SK-N-SH treated with all-trans-retinoic acid at 6 μM for 48 hours (cell line): ENCODE data around the gene ANKRD17.

Experiments used
- ATAC-seq: fragments of 200-7000 bp; cut with Tn5 transposase; 3 replicates; pipeline ENCODE4 v1.9.1; 2020; ENCODE audit warnings: mild to moderate bottlenecking, moderate library complexity
- ARNTL ChIP-seq: fragments of 450-650 bp; formaldehyde crosslinking; IDR thresholded peaks from 2 replicates; pipeline ENCODE4 v1.5.0; 2020; ENCODE audit warnings: low read depth, mild to moderate bottlenecking, moderate library complexity, borderline replicate concordance
- ESRRG ChIP-seq: fragments of 250-450 bp; sonication (Bioruptor Pico); IDR thresholded peaks from 2 replicates; pipeline ENCODE4 v1.6.1; 2021; ENCODE audit warnings: mild to moderate bottlenecking
- ISL1 ChIP-seq: fragments of 250-450 bp; sonication (Bioruptor Pico); IDR thresholded peaks from 2 replicates; pipeline ENCODE4 v2.1.2; 2022; ENCODE audit warnings: mild to moderate bottlenecking, moderate library complexity
- OSR1 ChIP-seq: fragments of 250-450 bp; sonication (Bioruptor Pico); IDR thresholded peaks from 2 replicates; pipeline ENCODE4 v1.8.0; 2022; ENCODE audit warnings: moderate library complexity, mild to moderate bottlenecking, inconsistent platforms
- PPARA ChIP-seq: fragments of 250-450 bp; sonication (Bioruptor Pico); IDR thresholded peaks from 2 replicates; pipeline ENCODE4 v1.5.0; 2020; ENCODE audit warnings: mild to moderate bottlenecking, borderline replicate concordance
- RARB ChIP-seq: fragments of 250-450 bp; sonication (Bioruptor Pico); IDR thresholded peaks from 2 replicates; pipeline ENCODE4 v1.8.0; 2021; ENCODE audit warnings: mild to moderate bottlenecking, moderate library complexity
- SNAI2 ChIP-seq: fragments of 250-450 bp; sonication (Bioruptor Pico); IDR thresholded peaks from 2 replicates; pipeline ENCODE4 v1.5.0; 2020; ENCODE audit warnings: mild to moderate bottlenecking, moderate library complexity
- TCF4 ChIP-seq: fragments of 250-450 bp; sonication (Bioruptor Pico); IDR thresholded peaks from 2 replicates; pipeline ENCODE4 v1.8.0; 2021; ENCODE audit warnings: mild to moderate bottlenecking, moderate library complexity, borderline replicate concordance
- ZC3H10 ChIP-seq: fragments of 250-450 bp; sonication (Bioruptor Pico); IDR thresholded peaks from 2 replicates; pipeline ENCODE4 v1.5.1; 2021; ENCODE audit warnings: mild to moderate bottlenecking, moderate library complexity
- ZFP30 ChIP-seq: fragments of 450-650 bp; formaldehyde crosslinking; IDR thresholded peaks from 2 replicates; pipeline ENCODE4 v1.5.0; 2022; ENCODE audit warnings: mild to moderate bottlenecking, moderate library complexity
- ZNF8 ChIP-seq: fragments of 450-650 bp; formaldehyde crosslinking; IDR thresholded peaks from 2 replicates; pipeline ENCODE4 v1.5.0; 2020; ENCODE audit warnings: mild to moderate bottlenecking, moderate library complexity
- TF ChIP-seq, protein P1 (sequence below): fragments of 250-450 bp; sonication (Bioruptor Pico); IDR thresholded peaks from 2 replicates; pipeline ENCODE4 v1.8.0; 2021; ENCODE audit warnings: low read depth, mild to moderate bottlenecking, moderate library complexity, borderline replicate concordance
- TF ChIP-seq, protein P2 (sequence below): fragments of 250-450 bp; sonication (Bioruptor Pico); IDR thresholded peaks from 2 replicates; pipeline ENCODE4 v1.8.0; 2020; ENCODE audit warnings: mild to moderate bottlenecking, moderate library complexity, borderline replicate concordance
- TF ChIP-seq, protein P3 (sequence below): fragments of 250-450 bp; sonication (Bioruptor Pico); IDR thresholded peaks from 2 replicates; pipeline ENCODE4 v1.5.1; 2020; ENCODE audit warnings: low read depth, mild to moderate bottlenecking, moderate library complexity
- TF ChIP-seq, protein P4 (sequence below): fragments of 250-450 bp; sonication (Bioruptor Pico); IDR thresholded peaks from 2 replicates; pipeline ENCODE4 v1.5.1; 2021; ENCODE audit warnings: mild to moderate bottlenecking, moderate library complexity

ANKRD17 gene

DNA sequence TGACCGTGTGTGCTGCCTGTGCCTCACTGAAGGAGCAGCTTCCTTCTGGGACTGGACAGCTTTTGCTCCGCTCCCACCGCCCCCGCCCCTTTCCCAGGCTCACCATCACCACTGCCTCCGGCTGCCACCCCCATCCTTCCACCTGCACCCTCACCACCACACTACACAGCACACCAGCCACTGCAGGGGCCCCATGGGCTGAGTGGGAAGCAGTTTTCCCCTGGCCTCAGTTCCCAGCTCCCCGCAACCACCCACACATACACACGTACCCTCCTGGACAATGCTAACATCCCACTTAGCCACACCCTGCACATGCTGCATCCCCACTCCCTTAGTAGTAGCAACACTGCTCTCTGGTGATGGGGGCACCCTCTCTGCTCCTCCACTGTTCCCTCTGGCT is 159.5 kb downstream of the ANKRD17 start (continued):
- no peak for TF ChIP-seq TCF4 (CRISPR knock-in tag)

DNA sequence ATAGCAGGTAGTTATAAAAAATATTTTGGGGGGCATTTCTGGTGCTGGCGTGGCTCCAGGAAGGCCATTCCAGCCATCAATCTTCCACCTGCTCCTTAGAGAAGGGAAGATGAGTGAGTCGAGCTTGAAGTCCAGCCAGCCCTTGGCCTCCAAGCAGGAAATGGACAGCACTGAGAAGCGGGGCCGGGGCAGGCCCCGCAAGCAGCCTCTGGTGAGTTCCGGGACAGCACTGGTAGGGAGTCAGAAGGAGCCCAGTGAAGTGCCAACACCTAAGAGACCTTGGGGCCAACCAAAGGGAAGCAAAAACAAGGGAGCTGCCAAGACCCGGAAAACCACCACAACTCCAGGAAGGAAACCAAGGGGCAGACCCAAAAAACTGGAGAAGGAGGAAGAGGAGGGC is 159.9 kb downstream of the ANKRD17 start:
- no peak for ATAC-seq
- no peak for TF ChIP-seq OSR1
- no peak for TF ChIP-seq ZC3H10 (CRISPR knock-in tag)
- TF ChIP-seq TCF4 (CRISPR knock-in tag): no peak
- no peak for TF ChIP-seq ZFP30 (CRISPR knock-in tag)
- TF ChIP-seq, protein P1, sequence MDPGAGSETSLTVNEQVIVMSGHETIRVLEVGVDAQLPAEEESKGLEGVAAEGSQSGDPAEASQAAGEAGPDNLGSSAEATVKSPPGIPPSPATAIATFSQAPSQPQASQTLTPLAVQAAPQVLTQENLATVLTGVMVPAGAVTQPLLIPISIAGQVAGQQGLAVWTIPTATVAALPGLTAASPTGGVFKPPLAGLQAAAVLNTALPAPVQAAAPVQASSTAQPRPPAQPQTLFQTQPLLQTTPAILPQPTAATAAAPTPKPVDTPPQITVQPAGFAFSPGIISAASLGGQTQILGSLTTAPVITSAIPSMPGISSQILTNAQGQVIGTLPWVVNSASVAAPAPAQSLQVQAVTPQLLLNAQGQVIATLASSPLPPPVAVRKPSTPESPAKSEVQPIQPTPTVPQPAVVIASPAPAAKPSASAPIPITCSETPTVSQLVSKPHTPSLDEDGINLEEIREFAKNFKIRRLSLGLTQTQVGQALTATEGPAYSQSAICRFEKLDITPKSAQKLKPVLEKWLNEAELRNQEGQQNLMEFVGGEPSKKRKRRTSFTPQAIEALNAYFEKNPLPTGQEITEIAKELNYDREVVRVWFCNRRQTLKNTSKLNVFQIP (CRISPR knock-in tag): no peak
- TF ChIP-seq ESRRG (CRISPR knock-in tag): no peak
- TF ChIP-seq ARNTL (CRISPR knock-in tag): no peak
- TF ChIP-seq PPARA (CRISPR knock-in tag): no peak
- TF ChIP-seq, protein P2, sequence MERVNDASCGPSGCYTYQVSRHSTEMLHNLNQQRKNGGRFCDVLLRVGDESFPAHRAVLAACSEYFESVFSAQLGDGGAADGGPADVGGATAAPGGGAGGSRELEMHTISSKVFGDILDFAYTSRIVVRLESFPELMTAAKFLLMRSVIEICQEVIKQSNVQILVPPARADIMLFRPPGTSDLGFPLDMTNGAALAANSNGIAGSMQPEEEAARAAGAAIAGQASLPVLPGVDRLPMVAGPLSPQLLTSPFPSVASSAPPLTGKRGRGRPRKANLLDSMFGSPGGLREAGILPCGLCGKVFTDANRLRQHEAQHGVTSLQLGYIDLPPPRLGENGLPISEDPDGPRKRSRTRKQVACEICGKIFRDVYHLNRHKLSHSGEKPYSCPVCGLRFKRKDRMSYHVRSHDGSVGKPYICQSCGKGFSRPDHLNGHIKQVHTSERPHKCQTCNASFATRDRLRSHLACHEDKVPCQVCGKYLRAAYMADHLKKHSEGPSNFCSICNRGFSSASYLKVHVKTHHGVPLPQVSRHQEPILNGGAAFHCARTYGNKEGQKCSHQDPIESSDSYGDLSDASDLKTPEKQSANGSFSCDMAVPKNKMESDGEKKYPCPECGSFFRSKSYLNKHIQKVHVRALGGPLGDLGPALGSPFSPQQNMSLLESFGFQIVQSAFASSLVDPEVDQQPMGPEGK (CRISPR knock-in tag): no peak
- TF ChIP-seq, protein P3, sequence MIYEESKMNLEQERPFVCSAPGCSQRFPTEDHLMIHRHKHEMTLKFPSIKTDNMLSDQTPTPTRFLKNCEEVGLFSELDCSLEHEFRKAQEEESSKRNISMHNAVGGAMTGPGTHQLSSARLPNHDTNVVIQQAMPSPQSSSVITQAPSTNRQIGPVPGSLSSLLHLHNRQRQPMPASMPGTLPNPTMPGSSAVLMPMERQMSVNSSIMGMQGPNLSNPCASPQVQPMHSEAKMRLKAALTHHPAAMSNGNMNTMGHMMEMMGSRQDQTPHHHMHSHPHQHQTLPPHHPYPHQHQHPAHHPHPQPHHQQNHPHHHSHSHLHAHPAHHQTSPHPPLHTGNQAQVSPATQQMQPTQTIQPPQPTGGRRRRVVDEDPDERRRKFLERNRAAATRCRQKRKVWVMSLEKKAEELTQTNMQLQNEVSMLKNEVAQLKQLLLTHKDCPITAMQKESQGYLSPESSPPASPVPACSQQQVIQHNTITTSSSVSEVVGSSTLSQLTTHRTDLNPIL (CRISPR knock-in tag): no peak

DNA sequence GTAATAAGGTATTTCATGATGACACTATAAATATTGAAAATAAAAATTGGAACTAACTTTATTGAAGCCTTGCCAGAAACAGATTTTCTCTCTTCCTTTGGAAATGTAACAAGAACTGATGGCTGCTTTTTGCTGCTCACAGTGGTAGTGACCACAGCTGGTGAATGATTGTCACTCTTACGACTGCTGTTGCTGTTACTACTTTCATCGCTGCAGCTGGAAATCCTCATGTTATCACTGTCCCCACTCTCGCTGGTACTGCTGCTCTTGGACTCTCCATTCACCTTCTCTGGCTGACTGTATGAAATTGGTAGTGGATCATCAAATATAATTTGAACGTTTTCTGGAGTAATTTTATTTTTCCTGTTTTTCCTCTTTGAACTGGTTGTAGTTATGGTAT is 160.6 kb downstream of the ANKRD17 start:
- TF ChIP-seq ZNF8 (CRISPR knock-in tag) (no peak), ZC3H10 (CRISPR knock-in tag) (no peak)
- TF ChIP-seq, protein P1 (CRISPR knock-in tag): no peak
- TF ChIP-seq, all 23 proteins: peak for 0
- ATAC-seq: no peak

DNA sequence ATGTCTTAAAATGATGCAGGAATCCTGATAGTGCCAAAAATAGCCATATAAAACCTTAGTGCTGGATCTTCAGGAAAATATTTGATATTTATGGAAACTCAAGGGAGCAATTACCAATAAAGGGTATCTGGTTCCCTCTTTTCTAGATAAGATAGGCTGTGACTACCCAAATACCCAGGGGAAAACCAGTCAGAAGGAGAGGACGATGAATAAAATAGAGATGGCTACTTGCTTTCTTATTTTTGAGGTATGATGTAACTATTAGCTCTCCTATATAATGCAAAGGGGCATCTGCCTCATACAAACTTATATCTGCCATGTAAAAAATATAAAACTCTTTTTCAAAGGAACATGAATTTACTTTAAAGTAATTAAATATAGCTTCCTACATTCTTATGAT is 165.7 kb downstream of the ANKRD17 start:
- TF ChIP-seq, protein P4, sequence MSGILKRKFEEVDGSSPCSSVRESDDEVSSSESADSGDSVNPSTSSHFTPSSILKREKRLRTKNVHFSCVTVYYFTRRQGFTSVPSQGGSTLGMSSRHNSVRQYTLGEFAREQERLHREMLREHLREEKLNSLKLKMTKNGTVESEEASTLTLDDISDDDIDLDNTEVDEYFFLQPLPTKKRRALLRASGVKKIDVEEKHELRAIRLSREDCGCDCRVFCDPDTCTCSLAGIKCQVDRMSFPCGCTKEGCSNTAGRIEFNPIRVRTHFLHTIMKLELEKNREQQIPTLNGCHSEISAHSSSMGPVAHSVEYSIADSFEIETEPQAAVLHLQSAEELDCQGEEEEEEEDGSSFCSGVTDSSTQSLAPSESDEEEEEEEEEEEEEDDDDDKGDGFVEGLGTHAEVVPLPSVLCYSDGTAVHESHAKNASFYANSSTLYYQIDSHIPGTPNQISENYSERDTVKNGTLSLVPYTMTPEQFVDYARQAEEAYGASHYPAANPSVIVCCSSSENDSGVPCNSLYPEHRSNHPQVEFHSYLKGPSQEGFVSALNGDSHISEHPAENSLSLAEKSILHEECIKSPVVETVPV: no peak
- TF ChIP-seq, protein P1 (CRISPR knock-in tag): no peak
- TF ChIP-seq ISL1 (CRISPR knock-in tag): no peak
- no peak for TF ChIP-seq RARB
- no peak for ATAC-seq

DNA sequence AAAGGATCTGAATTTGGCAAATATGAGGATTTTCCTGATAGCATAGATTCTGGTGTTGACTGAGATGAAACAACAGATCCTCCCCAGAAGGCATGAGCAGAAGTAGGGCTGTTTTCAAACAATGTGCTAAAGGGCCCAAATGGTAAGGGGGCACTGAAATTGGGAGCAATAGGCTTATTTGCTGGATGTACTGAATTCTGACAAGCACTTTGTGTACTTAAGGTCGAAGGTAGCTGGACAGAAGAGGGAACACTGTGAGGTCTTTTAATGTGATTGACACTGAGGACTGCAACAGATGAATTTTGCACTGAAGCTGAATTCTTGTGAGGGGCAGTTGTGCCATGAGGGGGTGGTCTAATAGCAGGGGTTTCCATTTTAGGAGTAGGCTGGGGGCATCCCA is 167.9 kb downstream of the ANKRD17 start:
- no peak for ATAC-seq
- TF ChIP-seq, protein P3 (CRISPR knock-in tag): no peak
- TF ChIP-seq, protein P4: no peak
- TF ChIP-seq, protein P2 (CRISPR knock-in tag): no peak
- TF ChIP-seq ARNTL (CRISPR knock-in tag) (no peak), ZFP30 (CRISPR knock-in tag) (no peak), RARB (no peak), ZNF8 (CRISPR knock-in tag) (no peak), SNAI2 (CRISPR knock-in tag) (no peak)
- TF ChIP-seq, protein P1 (CRISPR knock-in tag): no peak
